CMK (cell line): ENCODE measurements around the gene PRKACB.
"Not testable (repeated sequence)": the region's sequence is repeated elsewhere in the genome, so short reads cannot be mapped to it uniquely, and the experiment has no call there.

Source experiments
- DNase-seq: peaks from one replicate; pipeline ENCODE4 v3.0.0-alpha.2; 2010; ENCODE audit warnings: low read depth

The PRKACB gene

DNA sequence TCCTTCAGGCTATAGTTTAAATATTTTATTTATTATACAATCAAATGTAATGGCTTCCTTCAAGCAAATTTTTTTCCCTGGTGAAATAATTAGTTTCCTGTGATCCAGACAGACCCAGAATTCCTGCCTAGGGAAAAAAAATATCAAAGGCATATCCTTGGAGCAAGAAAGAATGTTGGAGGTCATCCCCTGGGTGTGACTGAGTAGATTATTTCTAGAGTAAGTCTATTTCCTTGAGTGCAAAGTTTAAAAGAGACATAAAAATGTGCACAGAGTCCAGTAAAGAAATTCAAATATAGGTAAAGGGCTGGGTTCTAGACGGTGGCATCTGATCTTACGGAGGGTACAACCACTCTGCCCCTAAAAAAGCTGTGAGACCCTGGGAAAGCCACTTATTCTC is 125.2 kb downstream of the PRKACB start:
- DNase-seq: no peak

DNA sequence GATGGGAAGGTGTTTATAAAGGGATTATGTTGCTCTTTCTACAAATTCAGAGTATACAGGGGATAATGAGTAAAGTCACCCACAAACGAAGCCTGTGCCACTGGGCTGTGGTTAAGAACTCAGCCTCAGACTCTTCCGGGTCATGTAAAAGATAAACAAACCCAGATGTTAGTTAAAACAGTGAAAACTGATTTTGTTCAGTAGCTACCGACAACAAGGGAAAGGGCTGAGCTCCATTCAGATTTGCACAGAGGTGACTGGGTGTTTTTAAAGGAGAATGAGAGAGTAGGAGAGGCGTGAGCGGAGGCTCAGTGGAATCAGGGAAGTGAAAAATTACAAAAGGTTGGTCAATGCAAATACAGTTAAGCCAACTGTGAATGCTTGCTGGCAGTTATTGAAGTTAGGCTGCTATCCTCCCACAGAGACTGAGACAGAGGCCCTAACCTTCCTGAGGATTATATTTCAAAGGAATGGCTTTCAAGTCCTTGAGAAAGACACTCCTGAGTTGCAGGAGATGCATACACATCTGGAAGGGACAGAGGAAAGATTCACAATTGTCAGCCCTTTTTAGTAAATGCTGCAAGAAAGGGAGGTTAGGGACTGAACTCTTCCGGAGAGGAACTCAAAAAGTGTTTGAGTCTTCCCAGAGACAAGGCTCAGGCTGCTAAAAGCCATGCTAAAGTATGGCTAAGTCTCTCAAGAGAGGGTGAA is 127.5 kb downstream of the PRKACB start:
- DNase-seq: no peak

DNA sequence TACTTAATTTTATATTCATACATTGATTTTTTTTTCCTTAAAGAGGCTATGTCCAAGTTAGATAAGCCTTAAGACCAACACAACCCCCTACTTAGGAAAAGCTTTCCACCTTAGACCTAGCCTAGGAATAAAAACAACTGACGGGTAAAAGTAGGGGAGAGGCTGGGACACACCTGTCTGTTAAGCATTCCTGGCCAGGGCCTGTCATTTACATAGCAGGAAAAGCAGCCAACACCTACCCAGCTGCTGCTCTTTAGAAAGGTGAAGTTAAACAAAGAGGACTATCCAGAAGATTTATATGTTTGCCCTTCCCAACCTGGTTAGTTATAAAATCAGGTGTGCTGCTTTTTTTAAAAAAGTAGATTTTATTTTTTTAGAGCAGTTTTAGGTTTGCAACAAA is 128.3 kb downstream of the PRKACB start:
- DNase-seq: no peak

DNA sequence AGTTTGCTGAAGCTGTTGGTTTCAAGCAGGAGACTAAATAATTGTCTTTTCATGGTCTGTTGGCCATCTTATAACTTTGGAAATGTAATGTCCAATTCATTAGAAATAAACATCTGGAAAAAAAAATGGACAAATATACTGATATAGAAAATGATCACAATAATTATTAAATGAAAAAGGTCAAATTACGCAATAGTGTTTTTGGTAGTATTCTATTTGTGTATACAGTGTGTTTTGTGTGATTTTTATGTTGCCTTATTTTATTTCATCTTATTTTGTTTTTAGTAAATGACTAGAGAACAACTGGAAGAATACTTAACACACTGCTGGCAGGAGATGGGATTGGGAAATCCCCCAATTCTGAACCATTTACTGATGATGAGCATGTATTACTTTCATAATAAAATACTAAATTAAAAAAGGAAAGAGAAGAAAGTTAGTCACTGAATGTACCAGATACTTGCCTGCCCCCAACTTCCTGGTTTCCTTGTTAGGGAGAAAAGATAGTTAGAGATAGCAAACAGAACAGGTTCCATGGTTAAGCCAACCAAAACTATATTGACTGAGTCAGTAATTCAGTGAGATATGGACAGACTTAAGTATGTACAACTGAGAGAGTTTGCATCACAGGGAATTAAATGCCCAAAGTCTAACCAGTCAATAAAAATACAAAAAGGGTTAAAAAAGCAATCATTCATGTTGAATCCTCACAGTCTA is 133.4 kb downstream of the PRKACB start:
- DNase-seq: no peak

DNA sequence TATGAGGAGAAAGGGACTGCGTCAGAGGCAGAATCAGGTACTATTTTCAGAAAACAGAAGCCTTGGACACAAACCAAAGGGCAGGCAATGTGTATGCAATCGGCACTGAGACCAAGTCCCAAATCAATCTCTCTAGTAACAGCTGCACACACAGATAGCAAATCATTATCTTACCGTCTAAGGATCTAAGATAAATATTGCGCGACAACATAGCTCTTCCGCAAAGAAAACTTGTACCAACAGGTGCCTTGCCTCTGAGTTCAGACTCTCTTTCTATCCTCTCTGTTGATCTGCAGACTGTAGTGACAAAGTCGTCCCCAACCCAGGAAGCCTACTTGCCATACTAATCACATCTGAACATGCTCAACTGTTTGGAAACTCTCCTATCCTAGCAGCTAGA is 134.8 kb downstream of the PRKACB start:
- peak; percentile 55 for DNase-seq

DNA sequence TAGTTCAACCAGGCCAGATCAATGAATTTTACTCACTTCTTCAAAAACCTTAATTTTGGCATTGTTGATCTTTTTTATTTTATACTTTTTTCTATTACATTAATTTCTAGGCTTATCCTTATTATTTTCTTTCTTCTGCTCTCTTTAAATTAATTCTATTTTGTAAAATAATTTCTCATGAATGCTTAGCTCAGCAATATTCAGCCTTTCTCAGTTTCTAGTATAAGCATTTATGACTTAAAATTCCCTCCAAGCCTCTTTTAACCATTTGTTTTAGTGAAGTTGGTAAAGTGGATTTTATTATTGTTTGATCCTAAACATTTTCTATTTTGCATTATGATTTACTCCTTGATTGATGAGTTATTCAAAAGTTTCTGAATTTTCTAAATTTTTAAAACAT is 136.8 kb downstream of the PRKACB start:
- no peak for DNase-seq

DNA sequence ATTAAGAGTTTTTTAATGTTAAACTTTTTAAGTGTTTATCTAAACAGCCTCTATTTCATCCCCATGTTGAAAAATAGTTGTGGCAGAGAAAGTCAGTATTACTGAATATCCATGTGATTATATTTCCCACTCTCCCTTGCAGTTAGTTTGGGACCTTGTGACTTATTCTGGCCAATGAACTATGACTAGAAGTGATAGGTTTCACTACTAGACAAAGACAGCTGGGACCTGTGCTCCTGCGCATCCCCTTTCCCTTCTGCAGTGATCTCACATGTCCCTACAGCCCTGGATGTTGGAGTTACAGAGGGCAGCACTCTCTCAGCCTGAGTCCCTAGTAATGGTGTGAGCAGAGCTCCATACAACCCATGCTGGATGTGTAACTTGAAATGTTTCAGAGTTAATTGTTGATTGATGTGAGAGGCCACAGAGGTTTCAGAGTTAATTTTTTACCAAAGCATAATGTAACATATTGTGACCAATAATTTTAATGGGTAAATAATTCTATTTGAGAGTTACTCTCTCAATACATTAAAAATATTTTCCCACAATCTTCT is 138.8 kb downstream of the PRKACB start:
- DNase-seq: no peak

DNA sequence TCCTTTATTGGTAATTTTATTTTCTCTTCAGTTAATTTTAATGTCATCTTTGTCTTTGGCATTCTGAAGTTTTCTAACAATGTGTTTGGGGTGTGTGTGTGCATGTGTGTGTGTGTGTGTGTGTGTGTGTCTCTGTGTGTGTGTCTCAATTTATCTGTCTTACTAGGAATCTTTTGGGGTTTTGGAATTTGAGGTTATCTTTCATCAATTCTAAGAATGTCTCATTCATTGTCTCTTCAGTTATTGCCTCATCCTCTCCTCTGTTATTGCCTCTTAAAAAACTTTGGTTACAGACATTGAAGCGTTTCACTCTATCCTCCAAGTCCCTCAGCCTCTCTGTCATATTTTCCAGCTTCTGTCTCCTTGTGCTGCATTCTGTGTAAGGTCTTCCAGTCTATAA is 139.3 kb downstream of the PRKACB start:
- no peak for DNase-seq

DNA sequence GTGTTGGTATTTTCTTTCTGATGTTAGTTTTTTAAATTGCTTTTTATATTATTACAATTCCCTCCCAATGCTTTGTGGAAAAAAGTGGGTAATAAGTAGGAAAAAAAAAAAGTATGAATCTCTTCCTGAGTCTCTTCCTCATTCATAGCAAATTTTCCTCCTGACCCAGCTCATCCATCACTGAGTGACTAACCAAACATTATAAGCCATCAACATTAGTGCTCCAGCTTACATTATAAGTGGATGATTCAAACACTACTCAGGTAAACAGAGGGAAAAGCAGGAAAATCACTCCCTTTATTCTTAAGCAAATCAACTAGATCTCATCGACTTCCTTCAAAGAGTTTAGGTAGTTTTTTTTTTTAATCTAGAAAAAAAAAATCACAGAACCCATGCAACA is 142.0 kb downstream of the PRKACB start:
- DNase-seq: no peak

DNA sequence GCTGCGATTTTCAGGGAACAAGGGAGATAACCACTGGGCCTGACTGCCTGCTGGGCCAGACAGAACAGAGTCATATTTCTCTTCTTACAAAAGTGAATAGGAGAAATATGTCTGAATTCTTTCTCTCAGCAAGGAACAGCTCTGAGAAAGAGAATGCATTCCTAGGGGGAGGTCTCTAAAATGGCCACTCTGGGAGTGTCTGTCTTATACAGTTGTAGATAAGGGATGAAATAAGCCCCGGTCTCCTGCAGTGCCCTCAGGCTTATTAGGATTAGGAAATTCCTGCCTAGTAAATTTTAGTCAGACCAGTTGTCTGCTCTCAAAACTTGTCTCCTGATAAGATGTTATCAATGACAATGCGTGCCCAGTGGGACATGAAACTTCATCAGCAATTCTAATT is 143.3 kb downstream of the PRKACB start:
- not testable (repeated sequence) for DNase-seq
